GM12878 (cell line): ENCODE results near the gene EBP. TPM values are rescaled to one million over a fixed set of nuclear protein-coding genes. Genes with fewer than 3 reads are reported as not detected.

Experiments used
- ATAC-seq: fragments of 200-7000 bp; cut with Tn5 transposase; 3 replicates; pipeline ENCODE4 v1.9.1; 2020; ENCODE audit warnings: mild to moderate bottlenecking, moderate library complexity
- BruUV-seq: library from RNA; stranded (reverse); fragments of 400-500 nt; replicated peaks from 2 replicates; lab custom pipeline; 2021; lab: Mats Ljungman, UMichigan
- CTCF ChIA-PET: fragments of 300-600 bp; sonication (Branson Sonifier 250); formaldehyde crosslinking; extraction: SDS; loops from one replicate; lab custom pipeline; 2021; ENCODE audit warnings: inconsistent platforms; lab: Yijun Ruan, JAX
- POLR2A ChIA-PET: fragments of 350-600 bp; formaldehyde crosslinking; extraction: SDS; loops from one replicate; lab custom pipeline; 2021; ENCODE audit warnings: inconsistent platforms; lab: Charles Lee
- RAD21 ChIA-PET: fragments of 300-600 bp; sonication (Branson Sonifier 250); formaldehyde crosslinking; loops from one replicate; lab custom pipeline; 2023; ENCODE audit warnings: antibody characterized with exemption; ENCODE audit not compliant: unreplicated experiment; lab: Charles Lee
- SMC1A ChIA-PET: fragments of 300-600 bp; sonication (Branson Sonifier 250); formaldehyde crosslinking; loops from one replicate; lab custom pipeline; 2023; ENCODE audit not compliant: unreplicated experiment, uncharacterized antibody; lab: Charles Lee
- DNase-seq: peaks from one replicate; pipeline ENCODE4 v3.0.0-alpha.2; 2011; ENCODE audit warnings: low read depth, low spot score
- FAIRE-seq: peaks from 3 replicates; lab custom pipeline; 2011; peaks lifted over from hg19 to GRCh38; lab: Jason Lieb, UNC
- H2AFZ ChIP-seq: 2 replicates; pipeline ENCODE4 v1.6.0; 2011; ENCODE audit warnings: low read depth, low read length, control low read depth; ENCODE audit not compliant: control insufficient read depth
- H3K27ac ChIP-seq: 2 replicates; pipeline ENCODE4 v1.5.1; 2011; ENCODE audit warnings: control low read depth; ENCODE audit not compliant: control insufficient read depth, insufficient read depth
- H3K27me3 ChIP-seq, 2 experiments: replicated peaks in 1 of 2; 2 replicates each; pipeline versions ENCODE4 v1.6.0 to v1.6.1; 2011; ENCODE audit warnings: low read length in 1 of 2; ENCODE audit not compliant: control insufficient read depth in 2 of 2, insufficient read depth in 2 of 2
- H3K36me3 ChIP-seq, 2 experiments: 2 replicates each; pipeline ENCODE4 v1.5.1; 2011; ENCODE audit warnings: low read length in 1 of 2; ENCODE audit not compliant: control insufficient read depth in 2 of 2, insufficient read depth in 2 of 2
- H3K4me1 ChIP-seq: 2 replicates; pipeline ENCODE4 v1.6.1; 2011; ENCODE audit warnings: mild to moderate bottlenecking, low read length, moderate library complexity, mixed read lengths; ENCODE audit not compliant: control insufficient read depth, insufficient read depth
- H3K4me2 ChIP-seq: 2 replicates; pipeline ENCODE4 v1.6.0; 2011; ENCODE audit warnings: control low read depth; ENCODE audit not compliant: control insufficient read depth, insufficient read depth
- H3K4me3 ChIP-seq: fragments of 200-600 bp; sonication (generic); 2 replicates; pipeline ENCODE4 v1.5.1; 2016
- H3K79me2 ChIP-seq: 2 replicates; pipeline ENCODE4 v1.6.0; 2011; ENCODE audit warnings: low read length; ENCODE audit not compliant: control insufficient read depth, insufficient read depth
- H3K9ac ChIP-seq: 2 replicates; pipeline ENCODE4 v1.8.0; 2011; ENCODE audit warnings: low read length, control low read depth, mixed read lengths; ENCODE audit not compliant: control insufficient read depth, insufficient read depth
- H3K9me3 ChIP-seq: replicated peaks from 3 replicates; pipeline ENCODE4 v1.5.1; 2011; ENCODE audit warnings: mild to moderate bottlenecking, low read length; ENCODE audit not compliant: control insufficient read depth, insufficient read depth
- H4K20me1 ChIP-seq: 2 replicates; pipeline ENCODE4 v1.6.0; 2011; ENCODE audit not compliant: control insufficient read depth, insufficient read depth
- POLR2A ChIP-seq: IDR thresholded peaks from 2 replicates; pipeline ENCODE4 v1.6.1; 2011; ENCODE audit warnings: low read depth, mild to moderate bottlenecking, low read length
- POLR2AphosphoS5 ChIP-seq: IDR thresholded peaks from 2 replicates; pipeline ENCODE4 v1.6.1; 2011; ENCODE audit warnings: mild to moderate bottlenecking, low read length, inconsistent platforms
- TCF7 ChIP-seq: IDR thresholded peaks from 2 replicates; pipeline ENCODE4 v1.6.1; 2014; ENCODE audit warnings: antibody characterized with exemption, borderline replicate concordance
- ZBTB11 ChIP-seq: fragments of 450-650 bp; formaldehyde crosslinking; IDR thresholded peaks from 2 replicates; pipeline ENCODE4 v1.5.0; 2022; ENCODE audit warnings: mild to moderate bottlenecking, missing genetic modification characterization
- WGBS: methylation state at CpG from one replicate; pipeline ENCODE4 v1.1.6; 2016; ENCODE audit warnings: low lambda C conversion rate; ENCODE audit not compliant: insufficient replicate concordance, insufficient coverage; ENCODE audit errors: missing lambda C conversion rate; 5-methylcytosine and 5-hydroxymethylcytosine counted together
- in situ Hi-C: fragments of 300-500 bp; cut with MboI; formaldehyde crosslinking; loops from 9 replicates; pipeline ENCODE4 v1.14.3; 2018; ENCODE audit warnings: mixed read lengths
- intact Hi-C: fragments of 100-400 bp; cut with micrococcal nuclease; formaldehyde crosslinking; loops from one replicate; pipeline ENCODE4 v1.14.2; 2022; ENCODE audit not compliant: unreplicated experiment
- polyA plus RNA-seq, 11 experiments: library from polyadenylated mRNA; depleted of rRNA in 4 of 11; unstranded in 6 of 11; stranded (reverse) in 5 of 11; fragments of >200 nt; fragmentation: Nextera tagmentation in 4 of 11; fragmentation: Illumina TruSeq in 1 of 11; extraction: Ambion mirVana in 4 of 11; extraction: Trizol in 1 of 11; gene quantifications; 1 replicate in 1 of 11; 2 replicates in 10 of 11; pipeline versions ENCODE4 v1.2.1 to v1.2.3, GENCODE V29; 2011 to 2016; ENCODE audit warnings: inconsistent platforms in 2 of 11, missing spikeins in 2 of 11, low read depth in 1 of 11
- total RNA-seq, 4 experiments: library from RNA; depleted of rRNA in 3 of 4; stranded (reverse); fragments of >200 nt in 3 of 4; fragmentation: Illumina TruSeq in 1 of 4; extraction: Trizol in 1 of 4; gene quantifications; 2 replicates each; pipeline versions ENCODE4 v1.2.1 to v1.2.3, GENCODE V29; 2013 to 2021

Gene EBP
- total and polyA plus RNA-seq, 10 of the 15 experiments (the other 5 are each of a cell fraction or from before 2014, with no cell fraction given), result 125 to 628 (median 180) TPM

- ChIA-PET SMC1A (no interaction called here), CTCF (interaction anchor here (3.2 kb wide), 1 partner anchor 102 kb away, joined by 19 read pairs; no protein-coding TSS in a partner anchor), RAD21 (no interaction called here), POLR2A (interaction anchor here (0.6 kb wide), 1 partner anchor 1116 kb away, joined by 5 read pairs; no protein-coding TSS in a partner anchor)
- TF ChIP-seq ZBTB11 (CRISPR knock-in tag) (no peak), TCF7 (no peak), POLR2A (peak; percentile 55; the same call in 1 of the 2 replicates), POLR2AphosphoS5 (peak; percentile 65; the same call in 1 of the 2 replicates)
- Histone ChIP-seq H3K4me3 (peak overlapping the region; percentile 75), H2AFZ (no peak overlapping the region), H3K4me2 (peak overlapping the region; percentile 81), H3K79me2 (peaks cover 24% of the 10 kb centered on the region), H3K9me3 (no peaks in the 10 kb centered on the region; the same call in 2 of the 3 replicates), H3K9ac (peak overlapping the region; percentile 94), H3K36me3 (peaks cover 1 to 15% of the 10 kb centered on the region in 2 experiments), H3K27me3 (no peaks in the 10 kb centered on the region), H3K4me1 (peaks cover 7% of the 10 kb centered on the region; the same call in 1 of the 2 replicates), H4K20me1 (no peaks in the 10 kb centered on the region), H3K27ac (0 out of 2 replicates have a peak overlapping the region, but pooled peaks have one; percentile 29)
- intact Hi-C loops, result no loop called here
- FAIRE-seq (no peak), ATAC-seq (no peak), DNase-seq (no peak)
- in situ Hi-C loops, result no loop called here
- 28% methylated on average over 6 of the region's 6 CpGs for WGBS
- BruUV-seq, result no TSS peak
These were observed 54.5 kb downstream of the EBP start for GRCh38 chrX:48576108-48576507.

Other genes with a start within 250 kb of the EBP start
Only the 7 nearest of the 12 such genes appear.
- gene SSX4B, start 109.8 kb upstream of the EBP start, total RNA-seq (2014; rRNA removed), result not detected in 2 replicates
- not detected in 2 replicates for gene SSX4B, start 109.8 kb upstream of the EBP start, total RNA-seq (2014; rRNA removed; fragmentation: Illumina TruSeq; extraction: Trizol)
- not detected in 2 replicates for gene SSX4B, start 109.8 kb upstream of the EBP start, total RNA-seq (2021)
- not detected in 2 replicates for gene SSX4B, start 109.8 kb upstream of the EBP start, polyA plus RNA-seq (2011; rRNA removed)
- gene SSX4B, start 109.8 kb upstream of the EBP start, polyA plus RNA-seq (2014; fragmentation: Illumina TruSeq; extraction: Trizol), result not detected in 2 replicates
- gene SSX4B, start 109.8 kb upstream of the EBP start, polyA plus RNA-seq (2014; fragmentation: Nextera tagmentation; extraction: Ambion mirVana), result not detected
- 0.13 TPM in 1 of 2 replicates, not detected in the other for gene SSX4B, start 109.8 kb upstream of the EBP start, polyA plus RNA-seq (2014; rRNA removed)
- not detected for gene SSX4B, start 109.8 kb upstream of the EBP start, polyA plus RNA-seq (2016; fragmentation: Nextera tagmentation; extraction: Ambion mirVana)
- 81.3 and 96.2 TPM in 2 replicates for gene SLC38A5, start 51.5 kb upstream of the EBP start, total RNA-seq (2014; rRNA removed)
- 51.5 and 53.6 TPM in 2 replicates for gene SLC38A5, start 51.5 kb upstream of the EBP start, total RNA-seq (2014; rRNA removed; fragmentation: Illumina TruSeq; extraction: Trizol)
- 95.6 and 102 TPM in 2 replicates for gene SLC38A5, start 51.5 kb upstream of the EBP start, total RNA-seq (2021)
- 30.5 and 59.9 TPM in 2 replicates for gene SLC38A5, start 51.5 kb upstream of the EBP start, polyA plus RNA-seq (2011; rRNA removed)
- gene SLC38A5, start 51.5 kb upstream of the EBP start, polyA plus RNA-seq (2014; fragmentation: Illumina TruSeq; extraction: Trizol), result 42.5 and 65.0 TPM in 2 replicates
- 1 to 10 TPM; 4.2 to 9.0 TPM for gene SLC38A5, start 51.5 kb upstream of the EBP start, polyA plus RNA-seq (2014; fragmentation: Nextera tagmentation; extraction: Ambion mirVana)
- gene SLC38A5, start 51.5 kb upstream of the EBP start, polyA plus RNA-seq (2014; rRNA removed), result 108 and 142 TPM in 2 replicates
- 10 to 100 TPM; 76.2 to 81.3 TPM for gene SLC38A5, start 51.5 kb upstream of the EBP start, polyA plus RNA-seq (2016; fragmentation: Nextera tagmentation; extraction: Ambion mirVana)
- gene FTSJ1, start 45.6 kb upstream of the EBP start, total RNA-seq (2014; rRNA removed), result 86.0 and 87.8 TPM in 2 replicates
- gene FTSJ1, start 45.6 kb upstream of the EBP start, total RNA-seq (2014; rRNA removed; fragmentation: Illumina TruSeq; extraction: Trizol), result 46.9 and 58.3 TPM in 2 replicates
- 57.4 and 60.7 TPM in 2 replicates for gene FTSJ1, start 45.6 kb upstream of the EBP start, total RNA-seq (2021)
- 25.2 and 31.0 TPM in 2 replicates for gene FTSJ1, start 45.6 kb upstream of the EBP start, polyA plus RNA-seq (2011; rRNA removed)
- gene FTSJ1, start 45.6 kb upstream of the EBP start, polyA plus RNA-seq (2014; fragmentation: Illumina TruSeq; extraction: Trizol), result 32.6 and 46.5 TPM in 2 replicates
- gene FTSJ1, start 45.6 kb upstream of the EBP start, polyA plus RNA-seq (2014; fragmentation: Nextera tagmentation; extraction: Ambion mirVana), result 10 to 100 TPM in 1 of 2 experiments, 1 to 10 TPM in 1; 8.8 to 18.2 TPM
- gene FTSJ1, start 45.6 kb upstream of the EBP start, polyA plus RNA-seq (2014; rRNA removed), result 67.8 and 68.8 TPM in 2 replicates
- 10 to 100 TPM; 74.9 to 86.9 TPM for gene FTSJ1, start 45.6 kb upstream of the EBP start, polyA plus RNA-seq (2016; fragmentation: Nextera tagmentation; extraction: Ambion mirVana)
- 15.2 and 16.6 TPM in 2 replicates for gene PORCN, start 12.8 kb upstream of the EBP start, total RNA-seq (2014; rRNA removed)
- gene PORCN, start 12.8 kb upstream of the EBP start, total RNA-seq (2014; rRNA removed; fragmentation: Illumina TruSeq; extraction: Trizol), result 5.7 and 7.9 TPM in 2 replicates
- gene PORCN, start 12.8 kb upstream of the EBP start, total RNA-seq (2021), result 14.0 and 18.0 TPM in 2 replicates
- 5.6 and 12.9 TPM in 2 replicates for gene PORCN, start 12.8 kb upstream of the EBP start, polyA plus RNA-seq (2011; rRNA removed)
- gene PORCN, start 12.8 kb upstream of the EBP start, polyA plus RNA-seq (2014; fragmentation: Illumina TruSeq; extraction: Trizol), result 8.3 and 12.5 TPM in 2 replicates
- gene PORCN, start 12.8 kb upstream of the EBP start, polyA plus RNA-seq (2014; fragmentation: Nextera tagmentation; extraction: Ambion mirVana), result 1 to 10 TPM in 1 of 2 experiments, under 1 TPM in 1; 0.27 to 1.4 TPM
- 17.9 and 19.5 TPM in 2 replicates for gene PORCN, start 12.8 kb upstream of the EBP start, polyA plus RNA-seq (2014; rRNA removed)
- gene PORCN, start 12.8 kb upstream of the EBP start, polyA plus RNA-seq (2016; fragmentation: Nextera tagmentation; extraction: Ambion mirVana), result 10 to 100 TPM; 18.2 to 21.0 TPM
- gene TBC1D25, start 17.9 kb downstream of the EBP start, total RNA-seq (2014; rRNA removed), result 8.0 and 8.3 TPM in 2 replicates
- 2.0 and 2.7 TPM in 2 replicates for gene TBC1D25, start 17.9 kb downstream of the EBP start, total RNA-seq (2014; rRNA removed; fragmentation: Illumina TruSeq; extraction: Trizol)
- 17.3 and 20.6 TPM in 2 replicates for gene TBC1D25, start 17.9 kb downstream of the EBP start, total RNA-seq (2021)
- gene TBC1D25, start 17.9 kb downstream of the EBP start, polyA plus RNA-seq (2011; rRNA removed), result 3.6 and 9.6 TPM in 2 replicates
- gene TBC1D25, start 17.9 kb downstream of the EBP start, polyA plus RNA-seq (2014; fragmentation: Illumina TruSeq; extraction: Trizol), result 7.0 and 10.4 TPM in 2 replicates
- gene TBC1D25, start 17.9 kb downstream of the EBP start, polyA plus RNA-seq (2014; fragmentation: Nextera tagmentation; extraction: Ambion mirVana), result 1 to 10 TPM in 1 of 2 experiments, under 1 TPM in 1; 0.79 to 2.3 TPM
- 13.5 and 13.8 TPM in 2 replicates for gene TBC1D25, start 17.9 kb downstream of the EBP start, polyA plus RNA-seq (2014; rRNA removed)
- 10 to 100 TPM; 11.3 to 11.6 TPM for gene TBC1D25, start 17.9 kb downstream of the EBP start, polyA plus RNA-seq (2016; fragmentation: Nextera tagmentation; extraction: Ambion mirVana)
- 330 and 346 TPM in 2 replicates for gene RBM3, start 52.7 kb downstream of the EBP start, total RNA-seq (2014; rRNA removed)
- 398 and 417 TPM in 2 replicates for gene RBM3, start 52.7 kb downstream of the EBP start, total RNA-seq (2014; rRNA removed; fragmentation: Illumina TruSeq; extraction: Trizol)
- 269 and 304 TPM in 2 replicates for gene RBM3, start 52.7 kb downstream of the EBP start, total RNA-seq (2021)
- gene RBM3, start 52.7 kb downstream of the EBP start, polyA plus RNA-seq (2011; rRNA removed), result 174 and 221 TPM in 2 replicates
- 435 and 467 TPM in 2 replicates for gene RBM3, start 52.7 kb downstream of the EBP start, polyA plus RNA-seq (2014; fragmentation: Illumina TruSeq; extraction: Trizol)
- 100 to 1,000 TPM; 170 to 179 TPM for gene RBM3, start 52.7 kb downstream of the EBP start, polyA plus RNA-seq (2014; fragmentation: Nextera tagmentation; extraction: Ambion mirVana)
- gene RBM3, start 52.7 kb downstream of the EBP start, polyA plus RNA-seq (2014; rRNA removed), result 385 and 405 TPM in 2 replicates
- gene RBM3, start 52.7 kb downstream of the EBP start, polyA plus RNA-seq (2016; fragmentation: Nextera tagmentation; extraction: Ambion mirVana), result 100 to 1,000 TPM; 209 to 213 TPM
- gene WDR13, start 75.7 kb downstream of the EBP start, total RNA-seq (2014; rRNA removed), result 51.1 and 52.0 TPM in 2 replicates
- 16.3 and 17.2 TPM in 2 replicates for gene WDR13, start 75.7 kb downstream of the EBP start, total RNA-seq (2014; rRNA removed; fragmentation: Illumina TruSeq; extraction: Trizol)
- gene WDR13, start 75.7 kb downstream of the EBP start, total RNA-seq (2021), result 49.5 and 54.3 TPM in 2 replicates
- 11.8 and 19.6 TPM in 2 replicates for gene WDR13, start 75.7 kb downstream of the EBP start, polyA plus RNA-seq (2011; rRNA removed)
- gene WDR13, start 75.7 kb downstream of the EBP start, polyA plus RNA-seq (2014; fragmentation: Illumina TruSeq; extraction: Trizol), result 3.9 and 19.8 TPM in 2 replicates
- gene WDR13, start 75.7 kb downstream of the EBP start, polyA plus RNA-seq (2014; fragmentation: Nextera tagmentation; extraction: Ambion mirVana), result 10 to 100 TPM in 1 of 2 experiments, 1 to 10 TPM in 1; 6.9 to 20.1 TPM
- 37.6 and 52.1 TPM in 2 replicates for gene WDR13, start 75.7 kb downstream of the EBP start, polyA plus RNA-seq (2014; rRNA removed)
- 10 to 100 TPM; 44.6 to 62.7 TPM for gene WDR13, start 75.7 kb downstream of the EBP start, polyA plus RNA-seq (2016; fragmentation: Nextera tagmentation; extraction: Ambion mirVana)